ENCODE results near the gene CLK1.

Gene CLK1

GRCh38 chr2:200864176-200865034 is at the start of gene CLK1:
TSS of gene CLK1 (minus strand) at chr2:200864658. CDS start at chr2:200861862, 2,796 bp downstream.
- Histone ChIP-seq H3K4me1 (peaks cover 0 to 40% (median 16%) of the 10 kb centered on the region in 4 donors), H3K27me3 (no peaks in the 10 kb centered on the region), H3K4me3 (peak within 1 kb of the TSS; percentile 90 to 95), H3K9me3 (no peaks in the 10 kb centered on the region), H3K36me3 (peaks cover 3 to 9% (median 8%) of the 10 kb centered on the region in 3 donors), H3K27ac (peak within 1 kb of the TSS; percentile 100)
- intact Hi-C loops (cut with DNase I; ENCODE audit: low total_unique reads), result loop anchor here (5.0 kb wide), 1 partner anchor 52 kb away; the partner anchor contains the start of gene BZW1
- peak; percentile 96 to 98 for DNase-seq
- no peak for TF ChIP-seq CTCF (IDR thresholded peaks at IDR 0.05)

GRCh38 chr2:200913654-200914053 is 49.2 kb upstream of the CLK1 start:
- H3K27me3 ChIP-seq, result no peaks in the 10 kb centered on the region
- H3K4me3 ChIP-seq, result no peak overlapping the region
- H3K27ac ChIP-seq, result no peak overlapping the region
- DNase-seq, result no peak
- intact Hi-C loops (cut with DNase I; ENCODE audit: low total_unique reads), result no loop called here
- H3K4me1 ChIP-seq, result no peaks in the 10 kb centered on the region
- no peak for TF ChIP-seq CTCF (IDR thresholded peaks at IDR 0.05)
- no peaks in the 10 kb centered on the region for H3K9me3 ChIP-seq
- H3K36me3 ChIP-seq, result peaks cover 48 to 93% (median 69%) of the 10 kb centered on the region in 3 donors

GRCh38 chr2:200909958-200910357 is 45.5 kb upstream of the CLK1 start:
- Histone ChIP-seq H3K27me3 (no peaks in the 10 kb centered on the region), H3K27ac (no peak overlapping the region), H3K4me1 (no peaks in the 10 kb centered on the region), H3K36me3 (peaks cover 28 to 81% (median 60%) of the 10 kb centered on the region in 3 donors), H3K4me3 (no peak overlapping the region), H3K9me3 (no peaks in the 10 kb centered on the region)
- intact Hi-C loops (cut with DNase I; ENCODE audit: low total_unique reads), result loop anchor here (10.0 kb wide), 1 partner anchor 265 kb away; no protein-coding TSS in a partner anchor
- no peak for TF ChIP-seq CTCF (IDR thresholded peaks at IDR 0.05)
- DNase-seq, result no peak

GRCh38 chr2:200905618-200906296 is 41.3 kb upstream of the CLK1 start:
- Histone ChIP-seq H3K4me3 (no peak overlapping the region), H3K36me3 (peaks cover 20 to 71% (median 50%) of the 10 kb centered on the region in 3 donors), H3K4me1 (no peaks in the 10 kb centered on the region), H3K27me3 (no peaks in the 10 kb centered on the region), H3K9me3 (no peaks in the 10 kb centered on the region), H3K27ac (no peak overlapping the region)
- peak; percentile 29 to 73 for DNase-seq
- peak; percentile 44 to 53 for TF ChIP-seq CTCF (IDR thresholded peaks at IDR 0.05)
- intact Hi-C loops (cut with DNase I; ENCODE audit: low total_unique reads), result loop anchor here (10.0 kb wide), 1 partner anchor 269 kb away; no protein-coding TSS in a partner anchor

GRCh38 chr2:200901459-200902072 is 37.1 kb upstream of the CLK1 start:
- TF ChIP-seq CTCF (IDR thresholded peaks at IDR 0.05), result peak; percentile 63 to 70
- peaks cover 39 to 78% (median 70%) of the 10 kb centered on the region in 3 donors for H3K36me3 ChIP-seq
- no peaks in the 10 kb centered on the region for H3K4me1 ChIP-seq
- H3K27ac ChIP-seq, result no peak overlapping the region
- no peaks in the 10 kb centered on the region for H3K27me3 ChIP-seq
- intact Hi-C loops (cut with DNase I; ENCODE audit: low total_unique reads), result loop anchor here (10.0 kb wide), 1 partner anchor 273 kb away; no protein-coding TSS in a partner anchor
- peak in 1 of 2 donors; percentile 77 for DNase-seq
- no peak overlapping the region for H3K4me3 ChIP-seq
- H3K9me3 ChIP-seq, result no peaks in the 10 kb centered on the region

Measured in tibial artery (tissue), 4 donors.